ENCODE measurements around the gene CMSS1. TPM values are rescaled to one million over a fixed set of nuclear protein-coding genes. Genes with fewer than 3 reads are reported as not detected.
A peak's percentile ranks its signal among the peaks of the same experiment; 100 is the strongest.

The CMSS1 gene
- total RNA-seq, 1 donor from 2014 or later = 15.1 TPM

GRCh38 chr3:100057716-100058575, 240.3 kb downstream of the CMSS1 start:
- DNase-seq (ENCODE audit: low read depth) = no peak

- no peak for DNase-seq (ENCODE audit: low read depth)
Observed at GRCh38 chr3:100059472-100059871, 241.8 kb downstream of the CMSS1 start.

- DNase-seq (ENCODE audit: low read depth) = no peak
Observed at GRCh38 chr3:100060685-100061484, 243.2 kb downstream of the CMSS1 start.

GRCh38 chr3:100062665-100063064, 245.0 kb downstream of the CMSS1 start:
- DNase-seq (ENCODE audit: low read depth) = no peak

- DNase-seq (ENCODE audit: low read depth) = no peak
Observed at GRCh38 chr3:100063929-100064461, 246.3 kb downstream of the CMSS1 start.

- DNase-seq (ENCODE audit: low read depth) = no peak
Observed at GRCh38 chr3:100067589-100067988, 249.9 kb downstream of the CMSS1 start.

GRCh38 chr3:100068826-100069225, 251.2 kb downstream of the CMSS1 start:
- DNase-seq (ENCODE audit: low read depth) = peak; percentile 74

GRCh38 chr3:100069472-100069871, 251.8 kb downstream of the CMSS1 start:
- DNase-seq (ENCODE audit: low read depth) = no peak

- DNase-seq (ENCODE audit: low read depth) = no peak
Observed at GRCh38 chr3:100072326-100073048, 254.8 kb downstream of the CMSS1 start.

GRCh38 chr3:100073049-100073713, 255.5 kb downstream of the CMSS1 start:
- no peak for DNase-seq (ENCODE audit: low read depth)

GRCh38 chr3:100073714-100074307, 256.1 kb downstream of the CMSS1 start:
- DNase-seq (ENCODE audit: low read depth) = no peak

- no peak for DNase-seq (ENCODE audit: low read depth)
Observed at GRCh38 chr3:100075196-100075595, 257.5 kb downstream of the CMSS1 start.

GRCh38 chr3:100075851-100076730, 258.4 kb downstream of the CMSS1 start:
- no peak for DNase-seq (ENCODE audit: low read depth)

GRCh38 chr3:100076731-100077529, 259.3 kb downstream of the CMSS1 start:
- no peak for DNase-seq (ENCODE audit: low read depth)

- no peak for DNase-seq (ENCODE audit: low read depth)
Observed at GRCh38 chr3:100079328-100079727, 261.7 kb downstream of the CMSS1 start.

- peak; percentile 32 for DNase-seq (ENCODE audit: low read depth)
Observed at GRCh38 chr3:100080573-100080972, 262.9 kb downstream of the CMSS1 start.

- no peak for DNase-seq (ENCODE audit: low read depth)
Observed at GRCh38 chr3:100081311-100081710, 263.6 kb downstream of the CMSS1 start.

GRCh38 chr3:100081986-100082692, 264.5 kb downstream of the CMSS1 start:
- no peak for DNase-seq (ENCODE audit: low read depth)

All from renal cortical epithelial cell (primary cell).